OCI-LY3 (cell line): ENCODE data around the gene SMIM32.

Experiments used
- H2AFZ ChIP-seq: fragments of 200-600, 300-600 bp; shearing (Covaris generic); 2 replicates; pipeline ENCODE4 v1.6.0; 2014; ENCODE audit warnings: antibody characterized with exemption, low read depth, low read length
- H3K27ac ChIP-seq: fragments of 200-600, 300-600 bp; sonication (generic); 2 replicates; pipeline ENCODE4 v1.5.1; 2014; ENCODE audit warnings: mild to moderate bottlenecking, low read length, moderate library complexity, mixed read lengths
- H3K27me3 ChIP-seq: fragments of 200-600, 300-600 bp; sonication (generic); 2 replicates; pipeline ENCODE4 v1.6.1; 2014; ENCODE audit warnings: low read depth, low read length, mixed read lengths
- H3K36me3 ChIP-seq: fragments of 200-600, 300-600 bp; sonication (generic); replicated peaks from 2 replicates; pipeline ENCODE3; 2014; ENCODE audit warnings: low read depth, low read length, mixed read lengths
- H3K4me1 ChIP-seq: fragments of 300-600, 200-600 bp; sonication (generic); 2 replicates; pipeline ENCODE4 v1.6.1; 2014; ENCODE audit warnings: low read length, mixed read lengths
- H3K4me2 ChIP-seq: fragments of 200-600, 300-600 bp; sonication (generic); 2 replicates; pipeline ENCODE4 v1.6.1; 2014; ENCODE audit warnings: low read length, mixed read lengths
- H3K4me3 ChIP-seq: fragments of 300-600, 200-600 bp; sonication (generic); 2 replicates; pipeline ENCODE4 v1.5.1; 2014; ENCODE audit warnings: antibody characterized with exemption, mild to moderate bottlenecking, low read length, moderate library complexity
- H3K79me2 ChIP-seq: fragments of 300-600, 200-600 bp; shearing (Covaris generic); 2 replicates; pipeline ENCODE4 v1.6.1; 2014; ENCODE audit warnings: mild to moderate bottlenecking, low read length, mixed read lengths
- H3K9ac ChIP-seq: fragments of 300-600, 200-600 bp; shearing (Covaris generic); 2 replicates; pipeline ENCODE4 v1.6.0; 2014; ENCODE audit warnings: mild to moderate bottlenecking, low read length, moderate library complexity
- H3K9me3 ChIP-seq: fragments of 200-600, 300-600 bp; shearing (Covaris generic); 2 replicates; pipeline ENCODE4 v1.6.1; 2014; ENCODE audit warnings: low read length, mixed read lengths; ENCODE audit not compliant: insufficient read depth
- H4K20me1 ChIP-seq: fragments of 200-600, 300-600 bp; sonication (generic); 2 replicates; pipeline ENCODE4 v1.6.1; 2016; ENCODE audit warnings: low read length, mixed read lengths; ENCODE audit not compliant: insufficient read depth
- EZH2phosphoT487 ChIP-seq: fragments of 200-600 bp; shearing (Covaris generic); IDR thresholded peaks from 2 replicates; pipeline ENCODE4 v1.6.1; 2018; ENCODE audit warnings: antibody characterized with exemption, mixed run types, low read depth
- TF ChIP-seq, protein P1 (sequence below): fragments of 200-600, 300-600 bp; sonication (generic); IDR thresholded peaks from 2 replicates; pipeline ENCODE4 v1.5.1; 2014; ENCODE audit warnings: antibody characterized with exemption, low read length, low read depth

SMIM32 gene

DNA sequence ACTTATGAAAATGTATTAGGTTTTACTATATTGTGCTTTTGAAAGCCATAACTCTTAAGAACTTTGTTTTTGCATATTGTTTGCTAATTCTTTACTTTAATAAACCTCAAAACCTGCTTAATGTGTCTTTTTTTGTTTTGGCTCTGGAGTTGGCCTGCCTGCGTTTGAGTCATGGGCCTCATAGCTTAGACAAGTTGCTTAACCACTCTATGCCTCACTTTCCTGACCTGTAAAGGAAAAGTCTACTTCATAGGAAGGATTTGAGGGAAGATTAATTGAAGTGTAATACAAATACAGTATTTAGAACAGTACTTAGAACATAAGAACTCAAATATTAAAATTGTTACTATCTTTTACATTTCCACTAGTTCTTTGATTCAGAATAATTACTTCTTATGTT lies 10.3 kb downstream of the SMIM32 start:
- H3K27me3 ChIP-seq: no peaks in the 10 kb centered on the region
- TF ChIP-seq EZH2phosphoT487: no peak
- TF ChIP-seq, protein P1, sequence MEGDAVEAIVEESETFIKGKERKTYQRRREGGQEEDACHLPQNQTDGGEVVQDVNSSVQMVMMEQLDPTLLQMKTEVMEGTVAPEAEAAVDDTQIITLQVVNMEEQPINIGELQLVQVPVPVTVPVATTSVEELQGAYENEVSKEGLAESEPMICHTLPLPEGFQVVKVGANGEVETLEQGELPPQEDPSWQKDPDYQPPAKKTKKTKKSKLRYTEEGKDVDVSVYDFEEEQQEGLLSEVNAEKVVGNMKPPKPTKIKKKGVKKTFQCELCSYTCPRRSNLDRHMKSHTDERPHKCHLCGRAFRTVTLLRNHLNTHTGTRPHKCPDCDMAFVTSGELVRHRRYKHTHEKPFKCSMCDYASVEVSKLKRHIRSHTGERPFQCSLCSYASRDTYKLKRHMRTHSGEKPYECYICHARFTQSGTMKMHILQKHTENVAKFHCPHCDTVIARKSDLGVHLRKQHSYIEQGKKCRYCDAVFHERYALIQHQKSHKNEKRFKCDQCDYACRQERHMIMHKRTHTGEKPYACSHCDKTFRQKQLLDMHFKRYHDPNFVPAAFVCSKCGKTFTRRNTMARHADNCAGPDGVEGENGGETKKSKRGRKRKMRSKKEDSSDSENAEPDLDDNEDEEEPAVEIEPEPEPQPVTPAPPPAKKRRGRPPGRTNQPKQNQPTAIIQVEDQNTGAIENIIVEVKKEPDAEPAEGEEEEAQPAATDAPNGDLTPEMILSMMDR: no peak
- no peak overlapping the region for H3K4me2 ChIP-seq
- H3K9me3 ChIP-seq: no peaks in the 10 kb centered on the region
- no peaks in the 10 kb centered on the region for H3K79me2 ChIP-seq
- no peaks in the 10 kb centered on the region for H3K36me3 ChIP-seq
- no peaks in the 10 kb centered on the region for H3K4me1 ChIP-seq
- H2AFZ ChIP-seq: no peak overlapping the region
- H3K27ac ChIP-seq: no peak overlapping the region
- no peaks in the 10 kb centered on the region for H4K20me1 ChIP-seq
- H3K9ac ChIP-seq: no peak overlapping the region
- H3K4me3 ChIP-seq: no peak overlapping the region

DNA sequence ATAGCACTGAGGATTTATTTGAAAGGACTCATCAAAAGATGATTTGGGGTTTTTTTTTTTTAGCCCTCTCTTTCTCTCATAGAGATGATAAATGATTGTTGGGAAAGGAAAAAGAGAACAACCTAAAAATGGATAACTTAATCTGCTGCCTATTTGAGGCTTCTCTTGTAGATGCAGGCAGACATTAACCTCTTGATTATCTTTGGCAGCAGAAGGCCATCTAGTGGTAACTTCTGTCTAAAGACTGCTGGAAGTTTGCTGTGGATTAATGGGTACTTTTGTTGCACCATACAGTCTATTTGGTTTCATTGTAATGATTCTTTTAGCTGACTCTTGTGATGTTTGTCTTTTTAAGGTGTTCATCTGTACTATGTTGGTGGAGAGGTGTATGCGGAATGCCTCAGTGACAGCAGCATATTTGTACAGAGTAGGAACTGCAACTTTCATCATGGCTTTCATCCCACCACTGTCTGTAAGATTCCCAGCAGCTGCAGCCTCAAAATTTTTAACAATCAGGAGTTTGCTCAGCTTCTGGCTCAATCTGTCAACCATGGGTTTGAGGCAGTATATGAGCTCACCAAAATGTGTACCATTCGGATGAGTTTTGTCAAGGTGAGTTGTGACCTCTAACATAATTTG lies 18.8 kb downstream of the SMIM32 start:
- no peak overlapping the region for H3K4me2 ChIP-seq
- H3K27ac ChIP-seq: no peak overlapping the region
- H3K9me3 ChIP-seq: no peaks in the 10 kb centered on the region
- no peaks in the 10 kb centered on the region for H3K27me3 ChIP-seq
- TF ChIP-seq EZH2phosphoT487: no peak
- TF ChIP-seq, protein P1: peak; percentile 59
- H3K79me2 ChIP-seq: no peaks in the 10 kb centered on the region
- no peak overlapping the region for H3K4me3 ChIP-seq
- peaks cover 5% of the 10 kb centered on the region; the same call in 1 of the 2 replicates for H4K20me1 ChIP-seq
- H2AFZ ChIP-seq: no peak overlapping the region
- H3K36me3 ChIP-seq: peaks cover 8% of the 10 kb centered on the region
- no peak overlapping the region for H3K9ac ChIP-seq
- H3K4me1 ChIP-seq: peaks cover 7% of the 10 kb centered on the region

GRCh38 chr5:136169218-136169617 lies 23.7 kb downstream of the SMIM32 start:
- peaks cover 11% of the 10 kb centered on the region for H4K20me1 ChIP-seq

GRCh38 chr5:136166909-136167308 lies 26.1 kb downstream of the SMIM32 start:
- no peak for TF ChIP-seq EZH2phosphoT487
- TF ChIP-seq, protein P1: no peak
- no peaks in the 10 kb centered on the region for H3K79me2 ChIP-seq
- no peak overlapping the region for H3K27ac ChIP-seq
- H4K20me1 ChIP-seq: peaks cover 7% of the 10 kb centered on the region
- H3K4me3 ChIP-seq: 0 out of 2 replicates have a peak overlapping the region, but pooled peaks have one; percentile 23
- H3K9me3 ChIP-seq: no peaks in the 10 kb centered on the region
- H3K27me3 ChIP-seq: no peaks in the 10 kb centered on the region
- H3K4me2 ChIP-seq: peak overlapping the region; percentile 73
- no peak overlapping the region for H2AFZ ChIP-seq
- H3K4me1 ChIP-seq: peaks cover 17% of the 10 kb centered on the region
- no peak overlapping the region for H3K9ac ChIP-seq
- peaks cover 2% of the 10 kb centered on the region for H3K36me3 ChIP-seq

More at GRCh38 chr5:136169218-136169617, 23.7 kb downstream of the SMIM32 start:
- peaks cover 7% of the 10 kb centered on the region for H3K36me3 ChIP-seq
- TF ChIP-seq, protein P1: no peak
- no peak for TF ChIP-seq EZH2phosphoT487
- H3K4me3 ChIP-seq: no peak overlapping the region
- no peak overlapping the region for H3K4me2 ChIP-seq
- H3K27me3 ChIP-seq: no peaks in the 10 kb centered on the region
- H3K27ac ChIP-seq: no peak overlapping the region
- H2AFZ ChIP-seq: no peak overlapping the region
- no peaks in the 10 kb centered on the region for H3K79me2 ChIP-seq
- H3K9ac ChIP-seq: no peak overlapping the region
- H3K4me1 ChIP-seq: peaks cover 18% of the 10 kb centered on the region
- no peaks in the 10 kb centered on the region for H3K9me3 ChIP-seq
